K562 (cell line): ENCODE measurements around the gene PRDM12. TPM values are rescaled to one million over a fixed set of nuclear protein-coding genes. Genes with fewer than 3 reads are reported as not detected.

Experiments used
- ATAC-seq: fragments of 200-7000 bp; cut with Tn5 transposase; 3 replicates; pipeline ENCODE4 v1.9.1; 2020; ENCODE audit warnings: moderate library complexity
- BruUV-seq: library from RNA; stranded (reverse); fragments of 400-500 nt; replicated peaks from 2 replicates; lab custom pipeline; 2021; lab: Mats Ljungman, UMichigan
- CTCF ChIA-PET: fragments of 300-600 bp; formaldehyde crosslinking; extraction: SDS; loops from one replicate; lab custom pipeline; 2021; ENCODE audit warnings: low intra/inter-chr PET ratio; lab: Yijun Ruan, JAX
- POLR2A ChIA-PET: fragments of 300-600, 350-650 bp; sonication (Branson Sonifier 250); formaldehyde crosslinking; extraction: SDS; loops from one replicate; lab custom pipeline; 2021; ENCODE audit warnings: antibody characterized with exemption, inconsistent platforms; lab: Yijun Ruan, JAX
- DNase-seq, 4 experiments: peaks; one replicate each; pipeline versions ENCODE4 v3.0.0 to v3.0.0-alpha.2; 2011 to 2018; ENCODE audit warnings: low spot score in 3 of 4, mixed read lengths in 3 of 4; ENCODE audit errors: extremely low read depth in 1 of 4
- FAIRE-seq: peaks from 2 replicates; lab custom pipeline; 2011; peaks lifted over from hg19 to GRCh38; lab: Jason Lieb, UNC
- H2AFZ ChIP-seq: 2 replicates; pipeline ENCODE4 v1.6.0; 2011; ENCODE audit warnings: low read depth, low read length, control low read depth, inconsistent platforms
- H3K27ac ChIP-seq: fragments of 200-600 bp; 3 replicates; pipeline ENCODE4 v1.8.0; 2011; ENCODE audit warnings: low read depth, mild to moderate bottlenecking, control low read depth, inconsistent platforms, low read length, moderate library complexity, mixed read lengths; ENCODE audit errors: extremely low read depth
- H3K27me3 ChIP-seq, 2 experiments: fragments of 300-600 bp in 1 of 2; 2 replicates in 1 of 2; 3 replicates in 1 of 2; pipeline versions ENCODE4 v1.6.0 to v1.8.0; 2011; ENCODE audit warnings: inconsistent platforms in 2 of 2, low read length in 2 of 2, mild to moderate bottlenecking in 1 of 2, mixed read lengths in 1 of 2, moderate library complexity in 1 of 2; ENCODE audit not compliant: control insufficient read depth in 2 of 2, insufficient read depth in 2 of 2
- H3K36me3 ChIP-seq: fragments of 300-600 bp; 3 replicates; pipeline ENCODE4 v1.8.0; 2011; ENCODE audit warnings: mild to moderate bottlenecking, low read length, inconsistent platforms; ENCODE audit not compliant: control insufficient read depth, insufficient read depth
- H3K4me1 ChIP-seq, 2 experiments: fragments of 200-600 bp in 1 of 2; replicated peaks in 1 of 2; 2 replicates in 1 of 2; 3 replicates in 1 of 2; pipeline versions ENCODE4 v1.5.1 to v1.8.0; 2011; ENCODE audit warnings: inconsistent platforms in 2 of 2, low read length in 2 of 2, mild to moderate bottlenecking in 1 of 2, mixed read lengths in 1 of 2, moderate library complexity in 1 of 2; ENCODE audit not compliant: control insufficient read depth in 2 of 2, insufficient read depth in 2 of 2
- H3K4me2 ChIP-seq: 2 replicates; pipeline ENCODE4 v1.6.1; 2011; ENCODE audit warnings: low read length, control low read depth, inconsistent platforms, mixed read lengths; ENCODE audit not compliant: insufficient read depth
- H3K4me3 ChIP-seq: fragments of 200-600 bp; sonication (generic), shearing (Covaris generic); 2 replicates; pipeline ENCODE4 v1.5.1; 2016; ENCODE audit warnings: control low read depth, inconsistent platforms
- H3K79me2 ChIP-seq: fragments of 200-600 bp; 3 replicates; pipeline ENCODE4 v1.8.0; 2011; ENCODE audit warnings: low read length, inconsistent platforms; ENCODE audit not compliant: control insufficient read depth, insufficient read depth
- H3K9ac ChIP-seq, 2 experiments: 2 replicates each; pipeline versions ENCODE4 v1.6.0 to v1.6.1; 2011; ENCODE audit warnings: low read depth in 2 of 2, low read length in 2 of 2, control low read depth in 1 of 2, inconsistent platforms in 1 of 2, mild to moderate bottlenecking in 1 of 2, mixed read lengths in 1 of 2; ENCODE audit not compliant: insufficient read depth in 1 of 2
- H3K9me1 ChIP-seq: one replicate; pipeline ENCODE4 v1.6.0; 2011; ENCODE audit warnings: inconsistent platforms, mild to moderate bottlenecking, low read length, moderate library complexity; ENCODE audit not compliant: control insufficient read depth, insufficient read depth
- H3K9me3 ChIP-seq: replicated peaks from 2 replicates; pipeline ENCODE4 v1.5.1; 2011; ENCODE audit warnings: low read depth, low read length, inconsistent platforms; ENCODE audit not compliant: control insufficient read depth, insufficient read depth
- H4K20me1 ChIP-seq: replicated peaks from 2 replicates; pipeline ENCODE4 v1.6.1; 2011; ENCODE audit warnings: low read length, inconsistent platforms, mixed read lengths; ENCODE audit not compliant: control insufficient read depth, insufficient read depth
- CGGBP1 ChIP-seq: fragments of 250-450 bp; sonication (Bioruptor Pico); IDR thresholded peaks from 2 replicates; pipeline ENCODE4 v1.9.0; 2021; ENCODE audit warnings: mild to moderate bottlenecking
- ETS2 ChIP-seq: IDR thresholded peaks from 2 replicates; pipeline ENCODE4 v1.6.1; 2016; ENCODE audit warnings: borderline replicate concordance, missing genetic modification characterization, mild to moderate bottlenecking, moderate library complexity, missing compliant biosample characterization; ENCODE audit not compliant: poor library complexity, severe bottlenecking
- HDAC8 ChIP-seq: fragments of 450-650 bp; IDR thresholded peaks from 2 replicates; pipeline ENCODE4 v1.6.1; 2016; ENCODE audit warnings: mild to moderate bottlenecking, missing genetic modification characterization, moderate library complexity, missing compliant biosample characterization
- MCM7 ChIP-seq, 2 experiments: fragments of 450-650 bp; IDR thresholded peaks; 2 replicates each; pipeline ENCODE4 v1.6.1; 2016 to 2018
- MNT ChIP-seq, 2 experiments: fragments of 450-650 bp; conservative IDR thresholded peaks; 2 replicates each; pipeline ENCODE4 v1.6.1; 2017; ENCODE audit warnings: mild to moderate bottlenecking in 2 of 2, moderate library complexity in 2 of 2
- RBM15 ChIP-seq: fragments of 200-400 bp; formaldehyde crosslinking; IDR thresholded peaks from 2 replicates; pipeline ENCODE4 v1.6.1; 2018; ENCODE audit warnings: mild to moderate bottlenecking, low read length, moderate library complexity; ENCODE audit not compliant: insufficient read depth
- RHOXF2B ChIP-seq: fragments of 250-450 bp; sonication (Bioruptor Pico); conservative IDR thresholded peaks from 2 replicates; pipeline ENCODE4 v1.5.1; 2021
- SMARCA4 ChIP-seq: fragments of 450-650 bp; IDR thresholded peaks from 2 replicates; pipeline ENCODE4 v1.6.1; 2016
- SRF ChIP-seq, 2 experiments: fragments of 250-450, 450-650 bp in 1 of 2; sonication (Bioruptor Pico) in 1 of 2; sonication (generic) in 1 of 2; formaldehyde crosslinking; IDR thresholded peaks; 2 replicates each; pipeline versions ENCODE4 v1.5.0 to v1.5.1; 2020 to 2022; ENCODE audit warnings: mild to moderate bottlenecking in 1 of 2, missing genetic modification reagents in 1 of 2
- ZBTB34 ChIP-seq: fragments of 250-450 bp; sonication (Bioruptor Pico); IDR thresholded peaks from 2 replicates; pipeline ENCODE4 v1.8.0; 2021; ENCODE audit warnings: mild to moderate bottlenecking, moderate library complexity
- ZBTB8A ChIP-seq: fragments of 450-650 bp; IDR thresholded peaks from 2 replicates; pipeline ENCODE4 v1.6.1; 2018; ENCODE audit warnings: mild to moderate bottlenecking, moderate library complexity; ENCODE audit not compliant: partially characterized antibody
- ZNF253 ChIP-seq: fragments of 250-450 bp; sonication (Bioruptor Pico); conservative IDR thresholded peaks from 2 replicates; pipeline ENCODE4 v1.6.1; 2021; ENCODE audit warnings: mild to moderate bottlenecking
- ZNF280A ChIP-seq: fragments of 450-650 bp; IDR thresholded peaks from 2 replicates; pipeline ENCODE4 v1.6.1; 2018; ENCODE audit warnings: mild to moderate bottlenecking, low read depth; ENCODE audit not compliant: partially characterized antibody
- ZNF695 ChIP-seq: fragments of 450-650 bp; formaldehyde crosslinking; IDR thresholded peaks from 2 replicates; pipeline ENCODE4 v1.4.0; 2020; ENCODE audit warnings: mild to moderate bottlenecking, moderate library complexity
- WGBS: fragments of 100-300 bp; shearing (Covaris generic); methylation state at CpG from one replicate; pipeline ENCODE4 v1.1.6; 2016; ENCODE audit warnings: low coverage, mixed read lengths; ENCODE audit not compliant: insufficient coverage; ENCODE audit errors: missing lambda C conversion rate; 5-methylcytosine and 5-hydroxymethylcytosine counted together
- in situ Hi-C: fragments of 300-500 bp; cut with MboI; formaldehyde crosslinking; loops from 4 replicates; pipeline ENCODE4 v1.15.0; 2018; ENCODE audit warnings: inconsistent platforms, mixed read lengths
- intact Hi-C: fragments of 100-400 bp; cut with micrococcal nuclease; formaldehyde crosslinking; loops from 2 replicates; pipeline ENCODE4 v1.14.2; 2022
- polyA plus RNA-seq, 8 experiments: library from polyadenylated mRNA; depleted of rRNA in 4 of 8; stranded (reverse) in 5 of 8; unstranded in 3 of 8; fragments of >200 nt; fragmentation: Nextera tagmentation in 2 of 8; fragmentation: Illumina TruSeq in 1 of 8; extraction: Ambion mirVana in 2 of 8; extraction: Trizol in 1 of 8; gene quantifications; 2 replicates each; pipeline versions ENCODE4 v1.2.1 to v1.2.3, GENCODE V29; 2011 to 2014; ENCODE audit warnings: inconsistent platforms in 1 of 8, missing spikeins in 1 of 8
- total RNA-seq, 7 experiments: library from RNA; depleted of rRNA in 6 of 7; stranded (reverse); fragments of >200 nt in 6 of 7; fragmentation: Illumina TruSeq in 2 of 7; extraction: Trizol in 2 of 7; gene quantifications; 2 replicates each; pipeline versions ENCODE4 v1.2.1 to v1.2.3, GENCODE V29; 2011 to 2021; ENCODE audit warnings: low replicate concordance in 1 of 7

PRDM12 gene
- total and polyA plus RNA-seq, 9 of the 15 experiments (the other 6 are each of a cell fraction or from before 2014, with no cell fraction given) = 0.04 to 0.22 (median 0.07) TPM; not detected in 3

GRCh38 chr9:130713286-130713960, 49.0 kb downstream of the PRDM12 start:
- intact Hi-C loops = no loop called here
- Histone ChIP-seq H4K20me1 (peaks cover 15% of the 10 kb centered on the region), H3K9ac (peak overlapping the region; percentile 96 to 98), H3K4me3 (peak overlapping the region; percentile 98), H3K9me3 (no peaks in the 10 kb centered on the region), H3K36me3 (no peaks in the 10 kb centered on the region), H2AFZ (peak overlapping the region; percentile 98), H3K27me3 (no peaks in the 10 kb centered on the region), H3K4me2 (peak overlapping the region; percentile 84), H3K4me1 (peaks cover 7 to 19% of the 10 kb centered on the region in 2 experiments; a peak in 3 of 5 replicates), H3K27ac (peak overlapping the region; percentile 99), H3K9me1 (no peaks in the 10 kb centered on the region), H3K79me2 (peaks cover 46% of the 10 kb centered on the region)
- ATAC-seq (peak; percentile 8), DNase-seq (peak in 2 of 4 experiments; percentile 30 to 37), FAIRE-seq (peak; percentile 54)
- CTCF ChIA-PET = interaction anchor here (0.6 kb wide), 1 partner anchor 157 kb away, joined by 5 read pairs; no protein-coding TSS in a partner anchor
- in situ Hi-C loops = loop anchor here (25.0 kb wide), 4 partner anchors 274 to 999 kb away; no protein-coding TSS in a partner anchor
- BruUV-seq = no TSS peak
- POLR2A ChIA-PET = interaction anchor here (0.6 to 1.4 kb wide), 6 partner anchors 9 to 148 kb away, joined by 3 to 5 read pairs (median 4); no protein-coding TSS in a partner anchor
- WGBS = under 1% methylated on average over 29 of the region's 37 CpGs
- no peak for TF ChIP-seq ETS2 (tag)
- no peak for TF ChIP-seq SRF (CRISPR knock-in tag; IDR thresholded peaks at IDR 0.05)
- no peak for TF ChIP-seq ZBTB8A
- TF ChIP-seq MCM7 (IDR thresholded peaks at IDR 0.05) = no peak
- TF ChIP-seq RBM15 = no peak
- TF ChIP-seq ZNF280A = no peak
- TF ChIP-seq MNT (conservative IDR thresholded peaks at IDR 0.05) = 0 out of 4 replicates have a peak, but pooled peaks of 1 of the 2 experiments have one; percentile 14
- TF ChIP-seq HDAC8 (tag) = no peak
- TF ChIP-seq ZBTB34 (CRISPR knock-in tag) = no peak
- TF ChIP-seq CGGBP1 (CRISPR knock-in tag) = 0 out of 2 replicates have a peak, but pooled peaks have one; percentile 40
- TF ChIP-seq RHOXF2B (CRISPR knock-in tag) = no peak
- TF ChIP-seq SMARCA4 = peak; percentile 13; the same call in 1 of the 2 replicates
- no peak for TF ChIP-seq ZNF253 (CRISPR knock-in tag)
- TF ChIP-seq ZNF695 (CRISPR knock-in tag) = no peak
